SK-N-SH treated with all-trans-retinoic acid at 6 μM for 48 hours (cell line): ENCODE data around the gene PIGV.

ENCODE experiments used
- ARNTL ChIP-seq: fragments of 450-650 bp; formaldehyde crosslinking; IDR thresholded peaks from 2 replicates; pipeline ENCODE4 v1.5.0; 2020; ENCODE audit warnings: low read depth, mild to moderate bottlenecking, moderate library complexity, borderline replicate concordance
- CSDC2 ChIP-seq: fragments of 250-450 bp; sonication (Bioruptor Pico); IDR thresholded peaks from 2 replicates; pipeline ENCODE4 v1.5.0; 2020; ENCODE audit warnings: mild to moderate bottlenecking, moderate library complexity
- ESRRG ChIP-seq: fragments of 250-450 bp; sonication (Bioruptor Pico); IDR thresholded peaks from 2 replicates; pipeline ENCODE4 v1.6.1; 2021; ENCODE audit warnings: mild to moderate bottlenecking
- OSR1 ChIP-seq: fragments of 250-450 bp; sonication (Bioruptor Pico); IDR thresholded peaks from 2 replicates; pipeline ENCODE4 v1.8.0; 2022; ENCODE audit warnings: moderate library complexity, mild to moderate bottlenecking, inconsistent platforms
- PPARA ChIP-seq: fragments of 250-450 bp; sonication (Bioruptor Pico); IDR thresholded peaks from 2 replicates; pipeline ENCODE4 v1.5.0; 2020; ENCODE audit warnings: mild to moderate bottlenecking, borderline replicate concordance
- TCF4 ChIP-seq: fragments of 250-450 bp; sonication (Bioruptor Pico); IDR thresholded peaks from 2 replicates; pipeline ENCODE4 v1.8.0; 2021; ENCODE audit warnings: mild to moderate bottlenecking, moderate library complexity, borderline replicate concordance
- ZC3H10 ChIP-seq: fragments of 250-450 bp; sonication (Bioruptor Pico); IDR thresholded peaks from 2 replicates; pipeline ENCODE4 v1.5.1; 2021; ENCODE audit warnings: mild to moderate bottlenecking, moderate library complexity
- ZFP3 ChIP-seq: fragments of 250-450 bp; sonication (Bioruptor Pico); IDR thresholded peaks from 2 replicates; pipeline ENCODE4 v1.5.0; 2020; ENCODE audit warnings: mild to moderate bottlenecking, moderate library complexity
- TF ChIP-seq, protein P1 (sequence below): fragments of 250-450 bp; sonication (Bioruptor Pico); IDR thresholded peaks from 2 replicates; pipeline ENCODE4 v1.5.1; 2020; ENCODE audit warnings: low read depth, mild to moderate bottlenecking, moderate library complexity
- TF ChIP-seq, protein P2 (sequence below): fragments of 250-450 bp; sonication (Bioruptor Pico); IDR thresholded peaks from 2 replicates; pipeline ENCODE4 v1.5.0; 2020; ENCODE audit warnings: mild to moderate bottlenecking, moderate library complexity
- TF ChIP-seq, protein P3 (sequence below): fragments of 250-450 bp; sonication (Bioruptor Pico); IDR thresholded peaks from 2 replicates; pipeline ENCODE4 v1.8.0; 2020; ENCODE audit warnings: mild to moderate bottlenecking, moderate library complexity, borderline replicate concordance
- TF ChIP-seq, protein P4 (sequence below): fragments of 250-450 bp; sonication (Bioruptor Pico); IDR thresholded peaks from 2 replicates; pipeline ENCODE4 v1.8.0; 2021; ENCODE audit warnings: low read depth, mild to moderate bottlenecking, moderate library complexity, borderline replicate concordance

DNA sequence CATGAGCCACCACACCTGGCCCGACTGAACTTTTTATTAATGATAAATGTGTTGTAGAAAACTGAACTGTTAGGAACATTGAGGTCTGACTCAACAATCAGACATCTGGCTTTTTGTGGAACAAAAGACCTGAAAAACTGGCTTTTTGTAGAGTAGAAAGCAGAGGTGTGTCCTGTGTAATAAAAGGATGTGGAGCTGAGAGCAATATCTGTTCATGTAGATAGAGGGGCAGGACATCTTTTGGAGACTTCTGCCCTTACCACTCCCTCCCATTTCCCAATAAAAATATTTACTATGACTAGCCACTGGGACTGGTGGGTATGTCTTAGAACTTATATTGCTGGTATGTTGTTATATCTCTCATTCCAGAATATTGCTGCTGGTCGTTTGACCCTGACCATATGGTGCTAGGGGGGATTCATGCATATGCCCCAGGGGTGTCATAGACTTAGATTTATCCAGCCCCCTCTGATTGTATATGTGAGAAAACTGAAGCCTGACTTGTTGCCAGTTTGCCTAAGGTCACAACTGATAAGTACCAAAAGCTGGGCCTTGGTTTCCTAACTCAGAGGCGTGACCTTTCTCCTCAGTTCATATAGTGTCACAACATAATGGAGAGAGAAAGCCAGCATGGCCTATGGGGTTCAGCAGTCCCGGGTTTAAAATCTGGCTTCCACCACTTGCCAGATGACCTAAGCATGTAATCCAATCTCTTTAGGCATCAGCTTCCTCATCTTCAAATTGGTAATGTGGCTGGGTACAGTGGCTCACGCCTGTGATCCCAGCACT is 33.5 kb upstream of the PIGV start:
- TF ChIP-seq, protein P1, sequence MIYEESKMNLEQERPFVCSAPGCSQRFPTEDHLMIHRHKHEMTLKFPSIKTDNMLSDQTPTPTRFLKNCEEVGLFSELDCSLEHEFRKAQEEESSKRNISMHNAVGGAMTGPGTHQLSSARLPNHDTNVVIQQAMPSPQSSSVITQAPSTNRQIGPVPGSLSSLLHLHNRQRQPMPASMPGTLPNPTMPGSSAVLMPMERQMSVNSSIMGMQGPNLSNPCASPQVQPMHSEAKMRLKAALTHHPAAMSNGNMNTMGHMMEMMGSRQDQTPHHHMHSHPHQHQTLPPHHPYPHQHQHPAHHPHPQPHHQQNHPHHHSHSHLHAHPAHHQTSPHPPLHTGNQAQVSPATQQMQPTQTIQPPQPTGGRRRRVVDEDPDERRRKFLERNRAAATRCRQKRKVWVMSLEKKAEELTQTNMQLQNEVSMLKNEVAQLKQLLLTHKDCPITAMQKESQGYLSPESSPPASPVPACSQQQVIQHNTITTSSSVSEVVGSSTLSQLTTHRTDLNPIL: no peak
- TF ChIP-seq ESRRG (CRISPR knock-in tag) (no peak), CSDC2 (CRISPR knock-in tag) (no peak), PPARA (CRISPR knock-in tag) (no peak), ZFP3 (CRISPR knock-in tag) (no peak), ARNTL (CRISPR knock-in tag) (no peak), TCF4 (no peak), OSR1 (CRISPR knock-in tag) (no peak), ZC3H10 (CRISPR knock-in tag) (no peak)
- TF ChIP-seq, protein P2, sequence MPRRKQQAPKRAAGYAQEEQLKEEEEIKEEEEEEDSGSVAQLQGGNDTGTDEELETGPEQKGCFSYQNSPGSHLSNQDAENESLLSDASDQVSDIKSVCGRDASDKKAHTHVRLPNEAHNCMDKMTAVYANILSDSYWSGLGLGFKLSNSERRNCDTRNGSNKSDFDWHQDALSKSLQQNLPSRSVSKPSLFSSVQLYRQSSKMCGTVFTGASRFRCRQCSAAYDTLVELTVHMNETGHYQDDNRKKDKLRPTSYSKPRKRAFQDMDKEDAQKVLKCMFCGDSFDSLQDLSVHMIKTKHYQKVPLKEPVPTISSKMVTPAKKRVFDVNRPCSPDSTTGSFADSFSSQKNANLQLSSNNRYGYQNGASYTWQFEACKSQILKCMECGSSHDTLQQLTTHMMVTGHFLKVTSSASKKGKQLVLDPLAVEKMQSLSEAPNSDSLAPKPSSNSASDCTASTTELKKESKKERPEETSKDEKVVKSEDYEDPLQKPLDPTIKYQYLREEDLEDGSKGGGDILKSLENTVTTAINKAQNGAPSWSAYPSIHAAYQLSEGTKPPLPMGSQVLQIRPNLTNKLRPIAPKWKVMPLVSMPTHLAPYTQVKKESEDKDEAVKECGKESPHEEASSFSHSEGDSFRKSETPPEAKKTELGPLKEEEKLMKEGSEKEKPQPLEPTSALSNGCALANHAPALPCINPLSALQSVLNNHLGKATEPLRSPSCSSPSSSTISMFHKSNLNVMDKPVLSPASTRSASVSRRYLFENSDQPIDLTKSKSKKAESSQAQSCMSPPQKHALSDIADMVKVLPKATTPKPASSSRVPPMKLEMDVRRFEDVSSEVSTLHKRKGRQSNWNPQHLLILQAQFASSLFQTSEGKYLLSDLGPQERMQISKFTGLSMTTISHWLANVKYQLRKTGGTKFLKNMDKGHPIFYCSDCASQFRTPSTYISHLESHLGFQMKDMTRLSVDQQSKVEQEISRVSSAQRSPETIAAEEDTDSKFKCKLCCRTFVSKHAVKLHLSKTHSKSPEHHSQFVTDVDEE: no peak
- TF ChIP-seq, protein P3, sequence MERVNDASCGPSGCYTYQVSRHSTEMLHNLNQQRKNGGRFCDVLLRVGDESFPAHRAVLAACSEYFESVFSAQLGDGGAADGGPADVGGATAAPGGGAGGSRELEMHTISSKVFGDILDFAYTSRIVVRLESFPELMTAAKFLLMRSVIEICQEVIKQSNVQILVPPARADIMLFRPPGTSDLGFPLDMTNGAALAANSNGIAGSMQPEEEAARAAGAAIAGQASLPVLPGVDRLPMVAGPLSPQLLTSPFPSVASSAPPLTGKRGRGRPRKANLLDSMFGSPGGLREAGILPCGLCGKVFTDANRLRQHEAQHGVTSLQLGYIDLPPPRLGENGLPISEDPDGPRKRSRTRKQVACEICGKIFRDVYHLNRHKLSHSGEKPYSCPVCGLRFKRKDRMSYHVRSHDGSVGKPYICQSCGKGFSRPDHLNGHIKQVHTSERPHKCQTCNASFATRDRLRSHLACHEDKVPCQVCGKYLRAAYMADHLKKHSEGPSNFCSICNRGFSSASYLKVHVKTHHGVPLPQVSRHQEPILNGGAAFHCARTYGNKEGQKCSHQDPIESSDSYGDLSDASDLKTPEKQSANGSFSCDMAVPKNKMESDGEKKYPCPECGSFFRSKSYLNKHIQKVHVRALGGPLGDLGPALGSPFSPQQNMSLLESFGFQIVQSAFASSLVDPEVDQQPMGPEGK (CRISPR knock-in tag): no peak
- TF ChIP-seq, protein P4, sequence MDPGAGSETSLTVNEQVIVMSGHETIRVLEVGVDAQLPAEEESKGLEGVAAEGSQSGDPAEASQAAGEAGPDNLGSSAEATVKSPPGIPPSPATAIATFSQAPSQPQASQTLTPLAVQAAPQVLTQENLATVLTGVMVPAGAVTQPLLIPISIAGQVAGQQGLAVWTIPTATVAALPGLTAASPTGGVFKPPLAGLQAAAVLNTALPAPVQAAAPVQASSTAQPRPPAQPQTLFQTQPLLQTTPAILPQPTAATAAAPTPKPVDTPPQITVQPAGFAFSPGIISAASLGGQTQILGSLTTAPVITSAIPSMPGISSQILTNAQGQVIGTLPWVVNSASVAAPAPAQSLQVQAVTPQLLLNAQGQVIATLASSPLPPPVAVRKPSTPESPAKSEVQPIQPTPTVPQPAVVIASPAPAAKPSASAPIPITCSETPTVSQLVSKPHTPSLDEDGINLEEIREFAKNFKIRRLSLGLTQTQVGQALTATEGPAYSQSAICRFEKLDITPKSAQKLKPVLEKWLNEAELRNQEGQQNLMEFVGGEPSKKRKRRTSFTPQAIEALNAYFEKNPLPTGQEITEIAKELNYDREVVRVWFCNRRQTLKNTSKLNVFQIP (CRISPR knock-in tag): no peak
